Loucy (cell line): ENCODE results near the gene ASTN2.

Experiments
- H2AFZ ChIP-seq: fragments of 200-600 bp; sonication (generic); 2 replicates; pipeline ENCODE4 v1.6.0; 2016; ENCODE audit warnings: antibody characterized with exemption, mild to moderate bottlenecking, low read length, moderate library complexity
- H3F3A ChIP-seq: fragments of 200-600 bp; 2 replicates; pipeline ENCODE4 v1.6.0; 2016; ENCODE audit warnings: antibody characterized with exemption, low read depth, mild to moderate bottlenecking
- H3K27me3 ChIP-seq: fragments of 200-600 bp; sonication (generic); 2 replicates; pipeline ENCODE4 v1.6.1; 2014; ENCODE audit warnings: low read length, mild to moderate bottlenecking; ENCODE audit not compliant: insufficient read depth, poor library complexity, severe bottlenecking
- H3K36me3 ChIP-seq: fragments of 200-600 bp; sonication (generic); 2 replicates; pipeline ENCODE4 v1.6.1; 2016; ENCODE audit warnings: low read length; ENCODE audit not compliant: insufficient read depth
- H3K4me1 ChIP-seq: fragments of 200-600 bp; sonication (generic); 2 replicates; pipeline ENCODE4 v1.5.1; 2014; ENCODE audit warnings: low read length, mild to moderate bottlenecking; ENCODE audit not compliant: insufficient read depth, poor library complexity, severe bottlenecking
- H3K4me2 ChIP-seq: fragments of 200-600 bp; sonication (generic); 2 replicates; pipeline ENCODE4 v1.6.0; 2014; ENCODE audit warnings: antibody characterized with exemption, low read length, low read depth, mild to moderate bottlenecking; ENCODE audit not compliant: poor library complexity, severe bottlenecking
- H3K4me3 ChIP-seq: fragments of 200-600 bp; sonication (generic); 2 replicates; pipeline ENCODE4 v1.5.1; 2014; ENCODE audit warnings: low read length, mild to moderate bottlenecking, mixed read lengths; ENCODE audit not compliant: poor library complexity, severe bottlenecking
- H3K79me2 ChIP-seq: fragments of 200-600 bp; sonication (generic); 2 replicates; pipeline ENCODE4 v1.6.1; 2014; ENCODE audit warnings: low read length; ENCODE audit not compliant: insufficient read depth
- H3K9ac ChIP-seq: fragments of 200-600 bp; sonication (generic); 2 replicates; pipeline ENCODE4 v1.6.0; 2014; ENCODE audit warnings: mild to moderate bottlenecking, low read depth, low read length, moderate library complexity; ENCODE audit not compliant: poor library complexity, severe bottlenecking
- H3K9me2 ChIP-seq: fragments of 200-600 bp; sonication (generic); replicated peaks from 2 replicates; pipeline ENCODE4 v1.6.1; 2016; ENCODE audit warnings: low read depth, low read length, mixed read lengths
- H3K9me3 ChIP-seq: fragments of 200-600 bp; sonication (generic); 2 replicates; pipeline ENCODE4 v1.6.1; 2014; ENCODE audit warnings: mild to moderate bottlenecking, antibody characterized with exemption, low read length, low read depth; ENCODE audit not compliant: insufficient read depth
- H4K20me1 ChIP-seq: fragments of 200-600 bp; sonication (generic); 2 replicates; pipeline ENCODE4 v1.6.0; 2014; ENCODE audit warnings: antibody characterized with exemption, low read length, mild to moderate bottlenecking; ENCODE audit not compliant: insufficient read depth, poor library complexity, severe bottlenecking
- EZH2phosphoT487 ChIP-seq: fragments of 200-600 bp; IDR thresholded peaks from 2 replicates; pipeline ENCODE4 v1.6.1; 2018; ENCODE audit warnings: antibody characterized with exemption, mild to moderate bottlenecking, moderate library complexity, borderline replicate concordance
- TF ChIP-seq, protein P1 (sequence below): fragments of 200-600 bp; sonication (generic); conservative IDR thresholded peaks from 2 replicates; pipeline ENCODE4 v1.5.1; 2014; ENCODE audit warnings: mild to moderate bottlenecking, antibody characterized with exemption, low read length

Gene ASTN2

DNA sequence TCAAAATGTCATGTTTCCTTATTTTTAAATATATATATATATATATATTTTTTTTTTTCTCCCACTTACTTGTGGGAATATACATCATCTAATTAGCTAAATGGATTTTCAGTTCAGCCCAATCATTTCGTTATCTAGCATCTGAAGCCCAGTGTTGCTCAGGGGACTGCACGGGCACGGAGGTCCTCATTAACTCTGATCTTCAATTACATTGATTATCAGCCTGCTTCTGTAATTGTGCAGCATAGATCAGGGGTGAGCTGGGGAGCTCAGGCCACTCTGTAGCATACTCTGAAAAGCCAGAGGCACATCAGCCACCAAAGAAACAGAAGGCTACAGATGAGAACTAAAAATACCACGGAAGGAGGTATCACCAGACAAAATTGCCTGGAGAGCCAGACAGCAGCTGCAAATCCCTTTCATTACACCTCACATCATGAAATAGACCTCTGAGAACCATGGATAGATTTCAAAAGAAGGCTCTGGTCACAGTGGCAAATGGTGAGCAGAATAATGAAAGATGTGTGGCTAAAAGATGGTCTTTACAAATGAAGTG is 401.3 kb downstream of the ASTN2 start:
- no peaks in the 10 kb centered on the region for H4K20me1 ChIP-seq
- H3K4me3 ChIP-seq = no peak overlapping the region
- TF ChIP-seq, protein P1, sequence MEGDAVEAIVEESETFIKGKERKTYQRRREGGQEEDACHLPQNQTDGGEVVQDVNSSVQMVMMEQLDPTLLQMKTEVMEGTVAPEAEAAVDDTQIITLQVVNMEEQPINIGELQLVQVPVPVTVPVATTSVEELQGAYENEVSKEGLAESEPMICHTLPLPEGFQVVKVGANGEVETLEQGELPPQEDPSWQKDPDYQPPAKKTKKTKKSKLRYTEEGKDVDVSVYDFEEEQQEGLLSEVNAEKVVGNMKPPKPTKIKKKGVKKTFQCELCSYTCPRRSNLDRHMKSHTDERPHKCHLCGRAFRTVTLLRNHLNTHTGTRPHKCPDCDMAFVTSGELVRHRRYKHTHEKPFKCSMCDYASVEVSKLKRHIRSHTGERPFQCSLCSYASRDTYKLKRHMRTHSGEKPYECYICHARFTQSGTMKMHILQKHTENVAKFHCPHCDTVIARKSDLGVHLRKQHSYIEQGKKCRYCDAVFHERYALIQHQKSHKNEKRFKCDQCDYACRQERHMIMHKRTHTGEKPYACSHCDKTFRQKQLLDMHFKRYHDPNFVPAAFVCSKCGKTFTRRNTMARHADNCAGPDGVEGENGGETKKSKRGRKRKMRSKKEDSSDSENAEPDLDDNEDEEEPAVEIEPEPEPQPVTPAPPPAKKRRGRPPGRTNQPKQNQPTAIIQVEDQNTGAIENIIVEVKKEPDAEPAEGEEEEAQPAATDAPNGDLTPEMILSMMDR = no peak
- TF ChIP-seq EZH2phosphoT487 = no peak
- no peak overlapping the region for H2AFZ ChIP-seq
- no peaks in the 10 kb centered on the region for H3K79me2 ChIP-seq
- no peaks in the 10 kb centered on the region for H3K9me2 ChIP-seq
- H3K4me2 ChIP-seq = no peak overlapping the region
- peaks cover 4% of the 10 kb centered on the region; the same call in 1 of the 2 replicates for H3K9me3 ChIP-seq
- no peaks in the 10 kb centered on the region for H3F3A ChIP-seq
- no peak overlapping the region for H3K9ac ChIP-seq
- H3K36me3 ChIP-seq = no peaks in the 10 kb centered on the region
- no peaks in the 10 kb centered on the region for H3K4me1 ChIP-seq
- H3K27me3 ChIP-seq = no peaks in the 10 kb centered on the region

DNA sequence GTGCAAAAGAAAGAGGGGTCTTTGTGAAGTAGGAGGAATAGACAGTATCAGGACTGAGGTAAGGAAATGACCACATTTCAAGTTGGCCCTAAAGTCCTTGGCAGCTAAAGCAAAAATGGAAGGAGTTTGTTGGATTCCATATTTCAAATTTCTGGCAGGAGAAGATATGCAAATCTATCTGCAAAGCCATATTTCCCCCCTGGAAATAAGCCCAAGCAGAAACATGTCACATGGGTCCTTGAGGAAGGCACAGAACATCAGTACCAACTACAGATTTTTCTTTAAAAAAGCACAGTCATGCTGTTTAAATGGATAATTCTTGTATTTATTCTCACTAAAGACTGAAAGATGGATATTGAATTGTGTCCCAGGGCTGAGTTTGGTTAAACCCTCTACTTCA is 404.8 kb downstream of the ASTN2 start:
- no peak overlapping the region for H3K4me2 ChIP-seq

DNA sequence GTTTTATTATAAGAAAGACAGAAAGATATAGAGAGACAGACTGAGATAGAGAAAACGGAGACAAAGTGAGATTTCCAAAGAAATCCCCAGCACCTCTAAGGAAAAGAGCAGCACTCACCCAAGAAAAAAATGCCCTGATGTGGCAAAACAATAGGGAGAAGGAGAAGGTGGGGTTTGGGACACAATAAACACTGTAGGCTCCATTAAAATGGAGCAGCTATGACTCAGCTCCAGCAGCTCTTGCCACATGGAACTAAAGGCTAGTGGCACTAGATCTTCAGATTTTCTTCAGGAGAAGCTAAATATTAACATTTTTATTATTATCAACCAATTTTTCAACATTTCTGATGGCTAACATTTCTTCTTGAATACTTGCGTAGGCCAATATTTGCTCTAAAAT is 406.0 kb downstream of the ASTN2 start:
- no peak overlapping the region for H2AFZ ChIP-seq
- H3K4me3 ChIP-seq = no peak overlapping the region
- no peak overlapping the region for H3K9ac ChIP-seq
- no peaks in the 10 kb centered on the region for H3K79me2 ChIP-seq
- H3K27me3 ChIP-seq = no peaks in the 10 kb centered on the region
- no peaks in the 10 kb centered on the region for H3K36me3 ChIP-seq
- H4K20me1 ChIP-seq = no peaks in the 10 kb centered on the region
- no peak overlapping the region for H3K4me2 ChIP-seq
- H3F3A ChIP-seq = no peaks in the 10 kb centered on the region
- H3K4me1 ChIP-seq = no peaks in the 10 kb centered on the region
- TF ChIP-seq EZH2phosphoT487 = no peak
- TF ChIP-seq, protein P1 = no peak
- no peaks in the 10 kb centered on the region for H3K9me2 ChIP-seq
- H3K9me3 ChIP-seq = peaks cover 4% of the 10 kb centered on the region; the same call in 1 of the 2 replicates

More for the DNA sequence above, 404.8 kb downstream of the ASTN2 start:
- H3K4me3 ChIP-seq = no peak overlapping the region
- no peaks in the 10 kb centered on the region for H3F3A ChIP-seq
- H3K9me3 ChIP-seq = peaks cover 4% of the 10 kb centered on the region; the same call in 1 of the 2 replicates
- H3K9me2 ChIP-seq = no peaks in the 10 kb centered on the region
- no peak for TF ChIP-seq EZH2phosphoT487
- TF ChIP-seq, protein P1 = no peak
- no peaks in the 10 kb centered on the region for H3K36me3 ChIP-seq
- H3K79me2 ChIP-seq = no peaks in the 10 kb centered on the region
- no peaks in the 10 kb centered on the region for H3K4me1 ChIP-seq
- H4K20me1 ChIP-seq = no peaks in the 10 kb centered on the region
- H3K27me3 ChIP-seq = no peaks in the 10 kb centered on the region
- no peak overlapping the region for H2AFZ ChIP-seq
- no peak overlapping the region for H3K9ac ChIP-seq
